K562 (cell line): ENCODE measurements around the gene POGLUT2. TPM values are rescaled to one million over a fixed set of nuclear protein-coding genes. Genes with fewer than 3 reads are reported as not detected.
A peak's percentile ranks its signal among the peaks of the same experiment; 100 is the strongest.

Experiments
- CHD4 ChIP-seq: fragments of 200-600 bp; sonication (generic); IDR thresholded peaks from 3 replicates; pipeline ENCODE4 v1.6.1; 2012; ENCODE audit warnings: low read depth, mild to moderate bottlenecking, mixed read lengths, low read length, inconsistent platforms; ENCODE audit not compliant: insufficient read depth, insufficient replicate concordance, poor library complexity, severe bottlenecking
- ELF1 ChIP-seq: fragments of 200-800 bp; sonication (Bioruptor generic); IDR thresholded peaks from 2 replicates; pipeline ENCODE4 v1.6.1; 2016; ENCODE audit warnings: missing genetic modification characterization, missing compliant biosample characterization
- KAT2B ChIP-seq: IDR thresholded peaks from one replicate; pipeline ENCODE4 v1.6.1; 2012; ENCODE audit warnings: low read depth, mild to moderate bottlenecking, control low read depth, inconsistent platforms, low read length, moderate library complexity
- KDM2B ChIP-seq: fragments of 250-450 bp; sonication (Bioruptor Pico); IDR thresholded peaks from 2 replicates; pipeline ENCODE4 v1.8.0; 2021; ENCODE audit warnings: mild to moderate bottlenecking, moderate library complexity
- MBD1 ChIP-seq: fragments of 250-450 bp; sonication (Bioruptor Pico); IDR thresholded peaks from 2 replicates; pipeline ENCODE4 v1.8.0; 2022; ENCODE audit warnings: inconsistent platforms
- NFIC ChIP-seq: fragments of 450-650 bp; IDR thresholded peaks from 2 replicates; pipeline ENCODE4 v1.6.1; 2017; ENCODE audit warnings: mild to moderate bottlenecking, inconsistent platforms
- NRF1 ChIP-seq, 2 experiments: fragments of 450-650 bp; IDR thresholded peaks in 1 of 2; conservative IDR thresholded peaks in 1 of 2; 2 replicates each; pipeline ENCODE4 v1.6.1; 2014; ENCODE audit warnings: mild to moderate bottlenecking in 2 of 2
- PHTF2 ChIP-seq: fragments of 250-450 bp; sonication (Bioruptor Pico); IDR thresholded peaks from 2 replicates; pipeline ENCODE4 v1.5.0; 2021; ENCODE audit warnings: mild to moderate bottlenecking
- SIN3A ChIP-seq, 2 experiments: fragments of 150-350 bp in 1 of 2; IDR thresholded peaks; 2 replicates each; pipeline ENCODE4 v1.6.1; 2011 to 2016; ENCODE audit warnings: borderline replicate concordance in 2 of 2, low read depth in 2 of 2, low read length in 2 of 2, mild to moderate bottlenecking in 2 of 2, moderate library complexity in 2 of 2; ENCODE audit not compliant: control insufficient read depth in 1 of 2
- TAF7 ChIP-seq: fragments of 450-650 bp; IDR thresholded peaks from 2 replicates; pipeline ENCODE4 v1.6.1; 2016; ENCODE audit warnings: missing genetic modification characterization, missing compliant biosample characterization
- TFE3 ChIP-seq: fragments of 450-650 bp; formaldehyde crosslinking; IDR thresholded peaks from 2 replicates; pipeline ENCODE4 v1.4.0; 2020; ENCODE audit warnings: mild to moderate bottlenecking, mixed read lengths
- ZKSCAN1 ChIP-seq: fragments of 150-350 bp; IDR thresholded peaks from 2 replicates; pipeline ENCODE4 v1.6.1; 2016; ENCODE audit warnings: low read depth, low read length
- ZNF217 ChIP-seq: sonication (generic); formaldehyde crosslinking; IDR thresholded peaks from 2 replicates; pipeline ENCODE4 v1.8.0; 2022; ENCODE audit warnings: mild to moderate bottlenecking, missing genetic modification reagents
- ZNF263 ChIP-seq: sonication (generic); formaldehyde crosslinking; IDR thresholded peaks from 2 replicates; pipeline ENCODE4 v1.8.0; 2022; ENCODE audit warnings: mild to moderate bottlenecking, missing genetic modification reagents, borderline replicate concordance
- ZNF282 ChIP-seq: sonication (generic); formaldehyde crosslinking; IDR thresholded peaks from 2 replicates; pipeline ENCODE4 v1.8.1; 2023; ENCODE audit warnings: missing genetic modification reagents
- ZNF445 ChIP-seq: fragments of 250-450 bp; sonication (Bioruptor Pico); IDR thresholded peaks from 2 replicates; pipeline ENCODE4 v1.4.0; 2020; ENCODE audit warnings: low read depth, mild to moderate bottlenecking, moderate library complexity
- ZNF695 ChIP-seq: fragments of 450-650 bp; formaldehyde crosslinking; IDR thresholded peaks from 2 replicates; pipeline ENCODE4 v1.4.0; 2020; ENCODE audit warnings: mild to moderate bottlenecking, moderate library complexity
- polyA plus RNA-seq, 8 experiments: library from polyadenylated mRNA; depleted of rRNA in 4 of 8; stranded (reverse) in 5 of 8; unstranded in 3 of 8; fragments of >200 nt; fragmentation: Nextera tagmentation in 2 of 8; fragmentation: Illumina TruSeq in 1 of 8; extraction: Ambion mirVana in 2 of 8; extraction: Trizol in 1 of 8; gene quantifications; 2 replicates each; pipeline versions ENCODE4 v1.2.1 to v1.2.3, GENCODE V29; 2011 to 2014; ENCODE audit warnings: inconsistent platforms in 1 of 8, missing spikeins in 1 of 8
- total RNA-seq, 7 experiments: library from RNA; depleted of rRNA in 6 of 7; stranded (reverse); fragments of >200 nt in 6 of 7; fragmentation: Illumina TruSeq in 2 of 7; extraction: Trizol in 2 of 7; gene quantifications; 2 replicates each; pipeline versions ENCODE4 v1.2.1 to v1.2.3, GENCODE V29; 2011 to 2021; ENCODE audit warnings: low replicate concordance in 1 of 7
- TF ChIP-seq, protein P1 (sequence below): fragments of 200-800 bp; sonication (Bioruptor generic); IDR thresholded peaks from 2 replicates; pipeline ENCODE4 v1.6.1; 2017; ENCODE audit warnings: missing genetic modification characterization, missing compliant biosample characterization
- TF ChIP-seq, protein P2 (sequence below): fragments of 250-450 bp; sonication (Bioruptor Pico); IDR thresholded peaks from 2 replicates; pipeline ENCODE4 v1.4.0; 2020; ENCODE audit warnings: mild to moderate bottlenecking, moderate library complexity

The POGLUT2 gene
- total and polyA plus RNA-seq, 9 of the 15 experiments (the other 6 are each of a cell fraction or from before 2014, with no cell fraction given) = 3.8 to 11.8 (median 10.8) TPM

GRCh38 chr13:102845630-102846260 lies 47.0 kb upstream of the POGLUT2 start, which contains the start of gene ERCC5 (continued):
- peak; percentile 20; the same call in 1 of the 2 replicates for TF ChIP-seq NFIC
- no peak for TF ChIP-seq ZNF445 (CRISPR knock-in tag)
- TF ChIP-seq ZNF263 (CRISPR knock-in tag) = no peak
- no peak for TF ChIP-seq TAF7 (tag)
- TF ChIP-seq, protein P1, sequence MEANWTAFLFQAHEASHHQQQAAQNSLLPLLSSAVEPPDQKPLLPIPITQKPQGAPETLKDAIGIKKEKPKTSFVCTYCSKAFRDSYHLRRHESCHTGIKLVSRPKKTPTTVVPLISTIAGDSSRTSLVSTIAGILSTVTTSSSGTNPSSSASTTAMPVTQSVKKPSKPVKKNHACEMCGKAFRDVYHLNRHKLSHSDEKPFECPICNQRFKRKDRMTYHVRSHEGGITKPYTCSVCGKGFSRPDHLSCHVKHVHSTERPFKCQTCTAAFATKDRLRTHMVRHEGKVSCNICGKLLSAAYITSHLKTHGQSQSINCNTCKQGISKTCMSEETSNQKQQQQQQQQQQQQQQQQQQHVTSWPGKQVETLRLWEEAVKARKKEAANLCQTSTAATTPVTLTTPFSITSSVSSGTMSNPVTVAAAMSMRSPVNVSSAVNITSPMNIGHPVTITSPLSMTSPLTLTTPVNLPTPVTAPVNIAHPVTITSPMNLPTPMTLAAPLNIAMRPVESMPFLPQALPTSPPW (CRISPR knock-in tag) = peak; percentile 71
- no peak for TF ChIP-seq ZNF695 (CRISPR knock-in tag)
- no peak for TF ChIP-seq PHTF2 (CRISPR knock-in tag)
- no peak for TF ChIP-seq KDM2B
- TF ChIP-seq NRF1 (conservative IDR thresholded peaks at IDR 0.05 in 1 of 2, IDR thresholded peaks at IDR 0.05 in 1 of 2) = peak; percentile 77 to 80
- TF ChIP-seq SIN3A (IDR thresholded peaks at IDR 0.05; ENCODE audit: borderline replicate concordance in 2 of 2, control insufficient read depth in 1 of 2, low read depth in 2 of 2, low read length in 2 of 2) = peak; percentile 58 to 64; a peak in 2 of 4 replicates
- TF ChIP-seq ZNF282 = no peak
- no peak for TF ChIP-seq KAT2B
- no peak for TF ChIP-seq TFE3 (CRISPR knock-in tag)
- peak; percentile 98 for TF ChIP-seq ELF1
- TF ChIP-seq ZNF217 = no peak
- TF ChIP-seq MBD1 (CRISPR knock-in tag) = no peak
- TF ChIP-seq ZKSCAN1 = 0 out of 2 replicates have a peak, but pooled peaks have one; percentile 27
- no peak for TF ChIP-seq CHD4
- TF ChIP-seq, protein P2, sequence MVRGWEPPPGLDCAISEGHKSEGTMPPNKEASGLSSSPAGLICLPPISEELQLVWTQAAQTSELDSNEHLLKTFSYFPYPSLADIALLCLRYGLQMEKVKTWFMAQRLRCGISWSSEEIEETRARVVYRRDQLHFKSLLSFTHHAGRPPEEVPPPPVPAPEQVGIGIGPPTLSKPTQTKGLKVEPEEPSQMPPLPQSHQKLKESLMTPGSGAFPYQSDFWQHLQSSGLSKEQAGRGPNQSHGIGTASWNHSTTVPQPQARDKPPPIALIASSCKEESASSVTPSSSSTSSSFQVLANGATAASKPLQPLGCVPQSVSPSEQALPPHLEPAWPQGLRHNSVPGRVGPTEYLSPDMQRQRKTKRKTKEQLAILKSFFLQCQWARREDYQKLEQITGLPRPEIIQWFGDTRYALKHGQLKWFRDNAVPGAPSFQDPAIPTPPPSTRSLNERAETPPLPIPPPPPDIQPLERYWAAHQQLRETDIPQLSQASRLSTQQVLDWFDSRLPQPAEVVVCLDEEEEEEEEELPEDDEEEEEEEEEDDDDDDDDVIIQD (CRISPR knock-in tag) = no peak
